ENCODE measurements around the gene IRS2. TPM values are rescaled to one million over a fixed set of nuclear protein-coding genes. Genes with fewer than 3 reads are reported as not detected.
A peak's percentile ranks its signal among the peaks of the same experiment; 100 is the strongest.

IRS2 gene
- total and polyA plus RNA-seq, 8 donors, result 4.9 to 15.8 (median 7.7) TPM

DNA sequence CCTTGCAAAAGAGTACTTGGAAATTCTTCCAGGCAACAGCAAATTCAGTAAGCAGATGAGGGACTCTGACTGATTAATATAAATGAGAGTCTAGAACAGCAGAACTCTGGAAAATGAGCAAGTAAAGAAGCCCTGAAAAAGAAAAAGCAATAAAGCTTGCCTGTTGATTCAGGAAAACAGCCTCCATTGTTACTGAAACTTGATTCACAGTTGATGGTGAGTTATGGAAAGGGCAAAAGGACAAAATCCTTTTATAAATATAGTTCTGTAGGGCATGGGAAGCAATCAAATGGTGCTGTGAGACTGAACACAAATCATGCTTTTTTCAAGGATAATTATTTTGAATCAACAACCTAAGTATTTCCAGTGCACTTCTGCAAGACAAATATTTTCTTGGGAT lies 67.7 kb downstream of the IRS2 start:
- DNase-seq (no peak), ATAC-seq (no peak)
- no peaks in the 10 kb centered on the region for H3K4me1 ChIP-seq
- TF ChIP-seq, protein P1, sequence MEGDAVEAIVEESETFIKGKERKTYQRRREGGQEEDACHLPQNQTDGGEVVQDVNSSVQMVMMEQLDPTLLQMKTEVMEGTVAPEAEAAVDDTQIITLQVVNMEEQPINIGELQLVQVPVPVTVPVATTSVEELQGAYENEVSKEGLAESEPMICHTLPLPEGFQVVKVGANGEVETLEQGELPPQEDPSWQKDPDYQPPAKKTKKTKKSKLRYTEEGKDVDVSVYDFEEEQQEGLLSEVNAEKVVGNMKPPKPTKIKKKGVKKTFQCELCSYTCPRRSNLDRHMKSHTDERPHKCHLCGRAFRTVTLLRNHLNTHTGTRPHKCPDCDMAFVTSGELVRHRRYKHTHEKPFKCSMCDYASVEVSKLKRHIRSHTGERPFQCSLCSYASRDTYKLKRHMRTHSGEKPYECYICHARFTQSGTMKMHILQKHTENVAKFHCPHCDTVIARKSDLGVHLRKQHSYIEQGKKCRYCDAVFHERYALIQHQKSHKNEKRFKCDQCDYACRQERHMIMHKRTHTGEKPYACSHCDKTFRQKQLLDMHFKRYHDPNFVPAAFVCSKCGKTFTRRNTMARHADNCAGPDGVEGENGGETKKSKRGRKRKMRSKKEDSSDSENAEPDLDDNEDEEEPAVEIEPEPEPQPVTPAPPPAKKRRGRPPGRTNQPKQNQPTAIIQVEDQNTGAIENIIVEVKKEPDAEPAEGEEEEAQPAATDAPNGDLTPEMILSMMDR (IDR thresholded peaks at IDR 0.05), result no peak
- H3K36me3 ChIP-seq, result no peaks in the 10 kb centered on the region
- H3K4me3 ChIP-seq, result no peak overlapping the region
- intact Hi-C loops (cut with DNase I), result no loop called here
- no peaks in the 10 kb centered on the region for H3K9me3 ChIP-seq
- H3K27ac ChIP-seq, result no peak overlapping the region
- H3K27me3 ChIP-seq, result no peaks in the 10 kb centered on the region

DNA sequence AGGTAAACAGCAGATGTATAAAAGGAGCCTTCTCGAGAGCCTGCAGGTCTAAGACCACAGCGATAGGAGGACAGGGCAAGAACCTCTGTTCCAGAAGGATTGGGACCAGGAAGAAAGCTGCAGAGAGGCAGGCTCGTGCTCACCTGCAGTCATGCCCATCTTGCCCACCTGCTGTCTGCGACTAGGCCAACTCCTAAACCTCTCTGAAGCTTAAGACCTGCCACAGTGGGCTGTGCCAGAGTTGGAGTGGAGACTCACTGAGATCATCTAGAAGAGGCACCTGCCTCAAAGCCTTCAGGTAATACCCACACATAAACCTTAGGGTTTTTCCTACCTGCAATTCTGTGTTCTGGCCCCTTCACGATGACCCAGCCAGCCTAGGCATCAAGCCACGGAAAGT lies 68.7 kb downstream of the IRS2 start:
- H3K4me3 ChIP-seq, result no peak overlapping the region
- DNase-seq (no peak), ATAC-seq (no peak)
- H3K9me3 ChIP-seq, result no peaks in the 10 kb centered on the region
- no peaks in the 10 kb centered on the region for H3K4me1 ChIP-seq
- no peaks in the 10 kb centered on the region for H3K27me3 ChIP-seq
- TF ChIP-seq, protein P1 (IDR thresholded peaks at IDR 0.05), result no peak
- intact Hi-C loops (cut with DNase I), result no loop called here
- no peaks in the 10 kb centered on the region for H3K36me3 ChIP-seq
- H3K27ac ChIP-seq, result no peak overlapping the region

DNA sequence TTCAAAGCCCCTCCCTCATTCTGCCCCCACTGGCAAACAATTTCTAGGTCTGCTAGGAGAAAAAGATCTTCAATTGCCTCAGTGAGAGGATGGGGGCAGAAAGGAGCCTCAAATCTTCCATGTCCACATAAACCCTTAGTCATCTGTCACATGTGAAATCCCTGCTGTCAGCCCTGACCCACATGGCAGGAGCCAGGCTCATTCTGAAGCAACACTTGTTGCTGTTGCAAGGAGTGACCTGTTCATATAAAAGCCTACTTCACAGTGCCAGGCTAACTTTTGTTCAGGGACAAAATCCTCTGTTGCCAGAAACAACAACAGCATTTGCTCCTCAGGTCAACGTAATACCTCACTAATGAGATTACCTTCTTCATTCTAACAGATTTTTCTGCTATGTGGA lies 70.5 kb downstream of the IRS2 start:
- H3K27ac ChIP-seq, result no peak overlapping the region
- H3K4me3 ChIP-seq, result no peak overlapping the region
- TF ChIP-seq, protein P1 (IDR thresholded peaks at IDR 0.05), result no peak
- intact Hi-C loops (cut with DNase I), result no loop called here
- no peaks in the 10 kb centered on the region for H3K27me3 ChIP-seq
- no peaks in the 10 kb centered on the region for H3K9me3 ChIP-seq
- H3K36me3 ChIP-seq, result no peaks in the 10 kb centered on the region
- H3K4me1 ChIP-seq, result no peaks in the 10 kb centered on the region
- DNase-seq (peak in 1 of 4 donors; percentile 51), ATAC-seq (peak; percentile 68)

DNA sequence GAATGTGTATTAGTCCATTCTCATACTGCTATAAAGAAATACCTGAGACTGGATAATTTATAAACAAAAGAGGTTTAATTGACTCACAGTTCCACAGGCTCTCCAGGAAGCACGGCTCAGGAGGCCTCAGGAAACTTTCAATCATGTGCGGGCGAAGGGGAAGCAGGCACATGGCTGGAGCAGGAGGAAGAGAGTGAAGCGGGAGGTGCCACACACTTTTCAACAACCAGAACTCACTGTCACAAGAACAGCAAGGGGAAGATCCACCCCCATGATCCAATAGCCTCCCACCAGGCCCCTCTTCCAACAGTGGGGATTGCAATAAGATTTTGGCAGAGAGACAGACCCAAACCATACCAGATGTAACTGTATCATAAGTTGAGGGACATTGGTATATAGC lies 72.7 kb downstream of the IRS2 start:
- intact Hi-C loops (cut with DNase I), result no loop called here
- DNase-seq (no peak), ATAC-seq (no peak)
- no peaks in the 10 kb centered on the region for H3K27me3 ChIP-seq
- no peak overlapping the region for H3K4me3 ChIP-seq
- H3K4me1 ChIP-seq, result no peaks in the 10 kb centered on the region
- H3K36me3 ChIP-seq, result no peaks in the 10 kb centered on the region
- TF ChIP-seq, protein P1 (IDR thresholded peaks at IDR 0.05), result no peak
- H3K27ac ChIP-seq, result no peak overlapping the region
- H3K9me3 ChIP-seq, result no peaks in the 10 kb centered on the region

DNA sequence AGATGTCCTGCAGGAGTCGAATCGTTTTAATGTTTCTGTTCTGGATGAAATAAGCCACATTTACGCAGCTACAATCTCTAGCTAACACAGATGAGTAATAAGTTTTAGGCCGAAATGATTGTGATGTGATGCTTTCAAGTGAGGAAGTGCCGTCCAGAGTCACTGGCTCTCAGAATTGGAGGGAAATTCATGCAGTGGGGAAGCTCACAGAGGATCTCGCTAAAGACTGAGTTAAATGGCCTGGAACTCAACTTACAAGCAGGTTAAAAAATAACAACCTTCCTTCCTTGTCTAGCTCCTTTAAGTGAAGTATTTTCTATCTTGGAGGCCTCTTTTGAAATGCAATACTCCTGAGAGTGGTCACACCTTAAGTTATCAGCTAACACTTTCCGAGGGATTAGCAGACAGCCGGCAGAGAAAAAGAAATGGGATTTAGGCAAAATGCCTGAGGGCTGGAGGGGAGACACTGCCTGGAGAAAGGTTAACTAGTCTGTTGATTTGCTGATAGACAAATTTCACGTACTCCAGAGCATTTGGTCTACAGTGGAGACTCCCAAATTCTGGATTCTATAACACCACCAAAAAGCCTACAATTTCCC lies 74.2 kb downstream of the IRS2 start:
- intact Hi-C loops (cut with DNase I), result no loop called here
- Histone ChIP-seq H3K36me3 (no peaks in the 10 kb centered on the region), H3K9me3 (no peaks in the 10 kb centered on the region), H3K4me3 (no peak overlapping the region), H3K27ac (no peak overlapping the region), H3K27me3 (no peaks in the 10 kb centered on the region), H3K4me1 (no peaks in the 10 kb centered on the region)
- TF ChIP-seq, protein P1 (IDR thresholded peaks at IDR 0.05), result no peak
- DNase-seq (no peak), ATAC-seq (peak; percentile 41)

Measured in left lung (tissue), 10 donors.